Measurements from ENCODE around the gene ZFYVE26.
"Not testable (repeated sequence)": the region's sequence is repeated elsewhere in the genome, so short reads cannot be mapped to it uniquely, and the experiment has no call there.

ZFYVE26 gene

DNA sequence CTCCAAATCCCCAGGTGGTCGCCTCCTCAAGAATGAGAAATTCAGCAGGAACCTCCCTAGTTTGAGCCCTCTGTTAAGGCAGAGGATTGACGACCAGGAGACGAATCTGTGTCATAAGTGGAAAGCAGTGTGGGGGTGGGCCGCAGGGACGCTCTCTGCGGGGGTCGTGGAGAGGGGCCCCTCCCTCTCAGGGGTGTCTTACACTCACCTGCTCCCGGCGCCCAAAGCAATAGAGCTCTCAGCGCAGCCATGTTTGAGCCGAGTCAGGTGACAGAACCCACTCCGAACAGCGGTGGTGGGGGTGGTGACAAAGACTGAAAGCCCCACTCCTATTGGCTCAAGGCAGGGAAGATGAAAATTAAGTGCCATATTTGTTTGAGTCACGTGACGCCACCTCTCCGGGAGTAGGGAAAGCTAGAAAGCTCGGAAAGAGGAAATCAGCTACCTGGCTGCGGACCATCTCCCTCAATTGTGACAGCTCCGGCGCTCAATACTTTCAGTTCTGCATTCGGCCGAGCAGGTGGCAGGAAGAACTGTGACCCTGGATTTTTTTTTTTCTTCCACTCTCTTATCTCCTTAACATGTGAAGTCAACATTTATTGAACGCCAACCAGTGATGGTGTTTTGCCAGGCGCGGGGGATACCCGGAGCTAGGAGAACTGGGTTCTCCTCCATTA is at the start of gene ZFYVE26:
ZFYVE26 (minus strand) TSS at position 265 of the 677 bp plus-strand sequence. CDS start 627 bp downstream, outside the sequence.
- peak; percentile 95 for DNase-seq

GRCh38 chr14:67863223-67863622 is 46.8 kb upstream of the ZFYVE26 start:
- no peak for DNase-seq

GRCh38 chr14:67859169-67859749 is 42.9 kb upstream of the ZFYVE26 start:
- DNase-seq = no peak

DNA sequence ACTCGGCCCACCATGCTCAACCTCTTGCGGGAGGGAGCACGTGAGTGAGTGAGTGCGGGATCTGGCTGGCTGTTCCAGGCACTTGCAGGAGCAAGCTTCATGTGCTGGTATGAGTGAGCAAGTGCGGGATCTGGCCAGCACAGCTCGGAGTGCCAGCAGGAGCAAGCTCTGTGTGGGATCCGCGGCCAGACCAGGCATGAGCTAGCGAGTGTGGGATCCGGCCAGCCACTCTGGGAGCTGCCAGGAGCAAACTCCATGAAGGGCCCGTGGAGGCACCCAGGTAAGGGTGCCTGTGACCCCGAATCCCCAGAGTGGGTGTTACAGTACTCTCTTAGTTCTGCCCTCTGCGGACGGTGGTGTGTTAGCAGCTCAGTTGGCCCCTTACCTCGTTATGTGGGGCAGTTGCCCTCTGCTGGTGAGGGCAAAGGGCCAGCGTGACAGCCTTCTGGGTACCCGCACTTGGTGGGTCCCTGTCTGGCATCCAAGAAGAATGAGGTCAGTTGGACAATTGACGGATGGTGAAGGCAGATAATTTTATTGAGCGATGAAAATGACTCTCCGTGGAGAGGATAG is 41.5 kb upstream of the ZFYVE26 start:
- DNase-seq = no peak

DNA sequence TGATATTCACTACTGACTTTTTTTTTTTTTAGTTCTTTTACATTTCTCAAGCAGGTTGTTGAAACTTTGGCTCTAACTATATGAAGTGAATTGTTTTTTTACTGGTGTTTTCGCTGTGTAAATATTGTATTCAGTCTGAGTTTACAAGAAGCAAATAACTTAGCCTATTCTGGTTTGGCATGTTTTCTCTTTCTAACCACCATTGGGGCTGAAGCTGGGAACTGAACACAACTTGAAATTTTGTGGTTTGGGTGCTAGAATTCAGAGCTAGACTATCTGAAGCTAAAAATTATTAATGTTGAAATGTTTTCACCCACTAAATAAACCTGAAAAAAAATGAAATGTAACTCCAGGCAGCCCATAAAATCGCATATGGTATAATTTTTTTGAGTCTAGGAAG is 40.4 kb upstream of the ZFYVE26 start:
- no peak for DNase-seq

DNA sequence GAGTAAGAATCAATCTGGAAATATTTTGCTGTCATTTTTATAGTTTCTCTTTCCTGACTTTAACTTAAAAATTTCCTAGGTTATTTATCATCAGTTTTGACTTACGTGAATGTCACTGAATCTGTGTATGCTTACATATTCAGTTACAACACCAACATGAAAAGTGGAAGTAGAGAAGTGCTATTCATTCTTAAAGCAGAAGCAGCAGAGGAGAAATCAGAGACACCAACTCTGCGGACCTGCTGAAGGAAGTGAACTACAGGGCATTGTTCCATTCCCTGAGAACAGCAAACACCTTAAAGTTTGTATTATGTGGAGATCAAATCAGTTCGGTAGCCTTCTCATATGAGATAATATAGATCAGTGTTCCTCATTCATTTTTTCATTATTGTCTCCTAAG is 37.3 kb upstream of the ZFYVE26 start:
- DNase-seq = no peak

GRCh38 chr14:67852926-67853604 is 36.7 kb upstream of the ZFYVE26 start:
- no peak for DNase-seq

DNA sequence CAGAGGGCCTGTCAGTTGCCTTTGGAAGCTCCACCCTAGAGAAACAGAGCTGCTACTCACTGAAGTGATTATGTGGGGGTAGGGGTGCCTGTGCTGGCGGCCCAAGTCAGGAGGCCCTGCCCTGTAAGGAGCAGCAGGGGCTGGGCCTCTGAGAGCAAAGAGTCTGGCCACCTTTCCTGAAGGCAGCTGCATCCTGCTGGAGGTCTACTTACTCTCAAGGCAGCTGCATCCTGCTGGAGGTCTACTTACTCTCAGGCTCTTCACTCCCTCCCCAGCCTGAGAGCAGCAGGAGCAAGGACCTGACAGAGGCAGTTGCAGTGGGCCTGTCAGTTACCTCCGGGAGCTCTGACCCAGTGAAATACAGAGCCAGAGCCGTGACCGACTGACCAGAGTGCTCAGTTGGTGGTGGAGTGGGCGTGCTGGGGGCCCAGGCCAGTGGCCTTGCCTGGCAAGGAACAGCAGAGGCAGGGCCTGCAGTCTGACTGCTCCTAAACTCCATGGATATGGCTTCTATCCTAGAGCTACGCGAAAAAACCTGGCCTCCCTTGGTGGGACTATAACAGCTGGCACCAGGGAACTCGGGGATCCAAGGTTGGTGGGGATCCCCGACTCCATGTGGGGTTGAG is 35.5 kb upstream of the ZFYVE26 start:
- DNase-seq = no peak

DNA sequence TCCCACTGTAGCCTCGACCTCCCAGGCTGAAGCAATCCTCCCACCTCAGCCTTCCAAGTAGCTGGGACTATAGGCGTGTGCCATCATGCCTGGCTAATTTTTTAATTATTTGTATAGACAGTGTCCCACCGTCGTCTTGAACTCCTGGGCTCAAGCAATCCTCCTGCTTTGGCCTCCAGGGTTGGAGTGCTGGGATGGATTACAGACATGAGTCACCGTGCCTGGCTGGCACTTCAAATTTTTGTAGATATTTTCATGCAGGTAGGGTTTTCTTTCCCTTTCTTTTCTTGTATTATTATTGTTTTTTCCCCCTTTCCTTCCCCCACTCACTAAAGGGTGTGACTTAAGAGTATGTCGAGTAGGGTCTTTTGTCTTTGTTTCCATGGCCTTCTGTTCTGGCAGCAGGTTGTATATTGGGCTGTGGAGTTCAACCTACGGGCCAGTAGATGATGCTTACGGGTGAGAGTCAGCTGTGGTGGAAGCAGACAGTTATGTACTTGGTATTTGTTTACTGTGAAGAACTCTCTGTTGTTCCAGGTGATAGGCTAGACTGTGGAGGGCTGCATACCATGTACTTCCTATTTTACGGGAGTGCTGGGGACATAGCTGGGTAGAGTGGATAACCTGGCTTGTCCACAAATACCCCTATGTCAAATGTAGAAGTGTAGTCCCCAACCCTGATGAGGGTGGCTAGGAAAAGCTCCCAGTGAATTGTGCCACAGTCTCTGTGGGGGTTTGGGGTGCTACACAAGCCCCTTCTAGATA is 33.9 kb upstream of the ZFYVE26 start:
- DNase-seq = no peak

DNA sequence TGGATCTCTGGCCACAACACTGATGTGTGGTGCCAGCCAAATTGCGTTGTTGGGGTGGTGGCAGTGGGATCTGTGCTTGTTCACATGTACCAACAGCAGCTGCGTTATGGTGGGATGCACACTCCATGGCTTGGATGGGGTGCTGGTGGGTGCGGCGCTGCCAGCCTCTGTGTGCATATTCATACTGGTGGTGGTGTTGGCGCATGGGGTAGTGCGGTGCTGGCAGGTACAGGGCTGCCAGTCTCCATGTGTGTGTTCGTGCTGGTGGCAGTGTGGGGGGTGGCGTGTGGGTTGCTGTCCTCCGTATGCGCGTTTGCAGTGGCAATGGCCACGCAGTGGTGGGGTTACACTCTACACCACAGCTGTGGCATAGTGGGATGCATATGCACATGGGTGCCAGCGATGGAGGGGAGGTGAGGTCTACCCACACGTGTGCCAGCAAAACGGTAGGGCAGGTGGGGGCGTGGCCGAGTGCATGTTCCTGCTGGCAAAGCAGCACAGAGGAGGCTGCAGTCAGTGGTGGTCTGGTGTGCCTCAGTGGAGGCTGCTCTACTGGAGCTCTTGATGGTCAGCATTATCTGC is 29.7 kb upstream of the ZFYVE26 start:
- DNase-seq = no peak

DNA sequence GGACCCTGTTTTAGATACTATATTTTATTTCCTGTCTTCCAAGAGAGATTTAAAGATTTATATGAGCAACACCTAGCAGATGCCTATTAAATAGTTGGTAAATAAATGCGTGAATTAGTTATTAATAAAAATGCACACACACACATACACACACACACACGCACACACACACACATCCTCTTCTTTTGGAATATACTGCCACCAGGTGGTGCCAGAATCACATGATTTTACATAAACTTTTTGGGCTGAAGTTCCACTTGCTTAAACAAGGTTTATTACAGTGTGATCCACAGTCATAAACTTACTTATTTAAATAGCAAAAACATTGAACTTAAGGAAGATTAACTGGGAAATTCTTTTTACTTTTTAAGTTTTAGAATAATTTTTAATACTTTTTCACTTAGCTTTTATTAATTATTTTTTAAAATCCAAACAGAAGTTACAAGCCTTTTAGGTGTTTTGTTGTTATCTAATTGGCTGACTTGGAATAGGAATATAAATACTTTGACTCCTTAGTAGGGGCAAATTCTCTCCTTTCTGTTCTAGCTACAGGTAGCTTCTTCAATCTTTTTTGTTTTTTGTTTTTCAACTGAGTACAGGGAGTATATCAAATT is 20.7 kb upstream of the ZFYVE26 start:
- peak; percentile 21 for DNase-seq

DNA sequence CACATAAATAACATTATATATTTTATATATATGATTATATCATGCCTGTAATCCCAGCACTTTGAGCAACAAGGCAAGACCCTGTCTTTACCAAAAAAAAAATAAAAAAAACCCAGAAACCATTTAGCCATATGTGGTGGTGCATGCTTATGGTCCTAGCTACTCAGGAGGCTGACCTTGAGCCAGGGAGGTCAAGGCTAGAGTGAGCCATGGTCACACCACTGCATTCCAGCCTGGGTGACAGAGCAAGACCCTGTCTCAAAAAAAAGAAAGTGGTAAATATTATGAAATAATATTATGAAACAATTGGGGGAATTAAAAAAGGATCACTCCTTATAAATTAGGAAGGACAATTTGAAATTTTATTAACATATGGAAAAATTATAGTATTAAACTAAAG is 19.2 kb upstream of the ZFYVE26 start:
- DNase-seq = no peak

DNA sequence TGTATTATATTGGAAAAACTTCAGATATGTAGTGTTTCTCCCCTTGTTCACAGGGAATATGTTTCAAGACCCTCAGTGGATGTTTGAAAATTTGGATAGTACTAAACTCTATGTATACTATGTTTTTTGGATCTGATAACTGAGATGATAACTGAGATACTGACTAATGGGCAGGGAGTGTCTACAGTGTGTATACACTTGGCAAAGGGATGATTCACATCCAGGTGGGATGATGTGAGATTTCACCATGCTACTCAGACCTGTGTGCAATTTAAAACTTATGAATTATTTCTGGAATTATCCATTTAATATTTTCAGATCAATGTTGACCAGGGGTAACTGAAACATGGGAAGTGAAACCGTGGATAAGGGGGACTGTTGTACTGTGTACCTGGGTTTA is 17.0 kb upstream of the ZFYVE26 start:
- DNase-seq = no peak

DNA sequence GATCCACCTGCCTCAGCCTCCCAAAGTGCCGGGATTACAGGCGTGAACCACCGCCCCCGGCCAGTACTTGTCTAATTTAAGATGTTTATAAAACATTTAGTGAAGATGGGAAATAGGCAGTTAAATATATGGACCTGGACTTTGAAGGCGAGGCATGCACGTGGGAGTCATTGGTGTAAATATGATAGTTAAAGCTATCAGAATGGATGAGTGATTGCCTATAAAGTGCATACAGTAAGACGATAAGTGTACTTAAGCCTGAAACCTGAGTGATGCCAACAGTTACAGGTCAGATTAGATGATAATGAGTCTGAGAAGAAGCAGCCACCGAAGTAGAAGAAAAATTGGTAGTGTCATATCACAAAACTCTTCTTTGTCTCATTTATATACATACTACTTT is 14.7 kb upstream of the ZFYVE26 start:
- no peak for DNase-seq

GRCh38 chr14:67821121-67821520 is 4.7 kb upstream of the ZFYVE26 start:
- no peak for DNase-seq

DNA sequence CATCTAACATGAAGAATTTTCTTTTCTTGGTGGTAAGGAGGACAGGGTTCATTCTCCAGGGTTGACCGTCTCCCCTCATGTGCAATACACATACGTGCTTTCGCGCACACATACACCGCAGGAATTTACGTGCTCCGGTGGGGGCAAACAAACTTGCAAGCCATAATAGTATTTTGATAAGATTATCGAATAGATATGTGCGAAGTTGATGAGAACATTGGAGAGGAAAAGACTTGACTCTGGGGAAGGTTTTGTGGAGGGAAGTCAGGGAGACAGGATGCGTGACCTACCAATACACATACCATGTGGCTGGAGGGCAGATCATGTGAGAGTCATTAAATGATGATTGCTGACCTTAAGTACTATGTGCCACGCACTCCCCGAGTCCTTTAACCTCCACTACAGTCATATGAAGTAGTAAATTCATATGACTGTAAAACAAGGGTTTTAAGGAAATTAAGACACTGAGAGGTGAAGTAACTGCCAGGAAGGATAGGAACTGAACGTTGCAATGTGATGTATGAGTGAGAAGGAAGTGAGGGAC is 4.1 kb upstream of the ZFYVE26 start:
- no peak for DNase-seq

GRCh38 chr14:67819563-67820421 is 3.4 kb upstream of the ZFYVE26 start, which contains the start of gene RAD51B:
RAD51B (plus strand) TSS chr14:67819779.
- peak; percentile 74 for DNase-seq

GRCh38 chr14:67818476-67818875 is 2.1 kb upstream of the ZFYVE26 start:
- not testable (repeated sequence) for DNase-seq

DNA sequence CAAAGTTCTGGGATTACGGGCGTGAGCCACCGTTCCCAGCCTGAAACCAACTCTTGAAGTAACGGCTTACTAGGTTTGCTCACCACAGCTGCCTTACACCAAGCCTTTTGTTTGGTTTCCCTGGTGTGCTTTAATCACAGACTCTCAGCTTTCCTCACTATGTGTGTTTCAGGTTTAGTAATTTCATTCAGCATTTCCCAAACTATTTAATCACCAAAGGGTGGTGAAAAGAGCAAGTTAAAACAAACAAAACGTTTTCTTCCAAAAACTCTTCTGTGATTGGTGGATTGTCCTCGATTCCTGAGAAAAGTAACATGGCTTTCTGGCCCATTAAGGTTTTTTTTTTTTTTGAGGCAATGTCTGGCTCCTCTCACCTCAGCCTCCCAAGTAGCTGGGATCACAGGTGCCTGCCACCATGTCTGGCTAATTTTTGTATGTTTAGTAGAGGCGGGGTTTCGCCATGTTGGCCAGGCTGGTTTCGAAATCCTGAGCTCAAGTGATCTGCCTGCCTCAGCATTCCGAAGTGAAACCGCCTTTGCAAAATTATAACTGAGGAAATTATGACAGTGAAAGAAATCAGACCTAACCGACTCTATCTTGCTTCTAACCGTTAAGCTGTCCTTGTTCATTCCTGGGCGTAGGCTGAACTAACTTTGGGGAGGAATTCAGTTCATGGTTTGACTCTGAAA is 1.5 kb upstream of the ZFYVE26 start:
- no peak for DNase-seq
